GM04503 (cell line): ENCODE results near the gene RPRD2.

Experiments used
- DNase-seq: peaks from one replicate; pipeline ENCODE4 v3.0.0-alpha.2; 2012; ENCODE audit warnings: low read depth

Gene RPRD2

DNA sequence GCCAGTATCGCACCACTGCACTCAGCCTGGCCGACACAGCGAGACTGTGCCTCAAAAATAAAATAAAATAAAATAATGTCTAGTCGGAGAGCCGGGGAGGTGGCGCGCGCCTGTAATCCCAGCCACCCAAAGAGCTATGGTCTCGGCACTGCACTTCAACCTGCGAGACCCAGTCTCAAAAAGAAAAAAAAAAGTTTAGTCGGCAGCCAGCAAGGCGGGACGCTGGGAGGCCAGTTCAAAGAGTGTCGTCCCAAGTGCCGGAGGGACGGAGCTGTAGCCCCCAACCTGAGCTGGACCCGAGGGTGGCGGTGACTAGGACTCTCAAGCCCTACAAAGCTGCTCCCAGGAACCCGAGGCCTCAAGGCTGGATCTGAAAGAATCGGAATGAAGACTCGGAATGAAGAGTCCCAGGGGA is 151.0 kb downstream of the RPRD2 start:
- DNase-seq, result no peak

DNA sequence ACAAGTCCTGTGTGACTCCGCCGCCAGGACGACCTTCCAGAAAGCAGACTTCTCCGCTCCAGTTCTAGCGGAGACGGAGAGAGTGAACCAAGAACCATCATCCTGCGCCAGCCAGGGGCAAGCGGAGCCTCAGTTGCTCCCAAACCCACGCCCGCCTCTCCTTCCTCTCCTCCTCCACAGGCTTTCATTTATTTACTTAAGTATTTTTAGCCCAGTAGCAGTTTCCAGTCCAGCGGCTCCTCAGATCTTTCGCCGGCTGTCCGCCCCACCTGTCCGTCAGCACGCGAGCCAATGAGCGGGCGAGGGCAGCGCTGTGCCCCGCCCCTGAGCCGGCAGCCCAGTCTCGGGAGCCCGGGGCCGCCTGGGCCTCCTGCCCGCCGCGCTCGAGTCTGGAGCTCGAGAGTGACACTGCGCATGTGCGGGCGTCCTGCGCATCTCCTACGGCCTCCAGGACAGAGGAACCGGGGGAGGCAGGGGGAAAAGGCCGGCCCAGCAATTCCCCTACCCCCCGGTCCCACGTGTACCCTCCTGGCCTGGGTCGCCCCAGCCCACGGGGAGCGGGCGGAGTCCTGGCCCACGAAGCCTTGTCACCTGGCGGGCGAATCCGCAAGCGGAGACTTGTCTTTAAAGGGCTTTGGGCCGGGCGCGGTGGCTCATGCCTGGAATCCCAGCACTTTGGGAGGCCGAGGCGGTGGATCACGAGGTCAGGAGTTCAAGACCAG is 151.5 kb downstream of the RPRD2 start, which contains the start of gene FALEC:
TSS of gene FALEC (plus strand) at position 425 of the 722 bp plus-strand sequence.
- peak; percentile 74 for DNase-seq

DNA sequence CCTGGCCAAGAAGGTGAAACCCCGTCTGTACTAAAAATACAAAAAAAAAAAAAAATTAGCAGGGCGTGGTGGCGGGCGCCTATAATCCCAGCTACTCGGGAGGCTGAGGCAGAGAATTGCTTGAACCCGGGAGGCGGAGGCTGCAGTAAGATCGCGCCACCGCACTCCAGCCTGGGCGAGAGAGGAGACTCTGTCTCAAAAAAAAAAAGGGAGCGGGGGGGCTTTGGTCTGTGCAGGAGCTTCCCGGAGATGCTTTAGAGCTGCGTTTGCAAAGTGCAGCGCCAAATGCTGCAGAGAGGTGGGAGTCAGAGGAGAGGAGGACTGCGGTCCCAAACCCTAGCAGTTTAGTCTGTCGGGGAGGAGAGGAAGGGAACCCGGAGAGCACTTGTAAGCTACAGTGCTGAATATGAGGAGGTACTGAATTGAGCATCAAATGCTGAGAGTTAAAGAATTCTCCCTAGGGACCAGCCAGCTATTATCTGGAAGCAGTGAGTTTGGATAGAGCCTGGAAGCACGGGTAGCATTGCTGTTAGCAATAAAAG is 152.2 kb downstream of the RPRD2 start:
- DNase-seq, result no peak

DNA sequence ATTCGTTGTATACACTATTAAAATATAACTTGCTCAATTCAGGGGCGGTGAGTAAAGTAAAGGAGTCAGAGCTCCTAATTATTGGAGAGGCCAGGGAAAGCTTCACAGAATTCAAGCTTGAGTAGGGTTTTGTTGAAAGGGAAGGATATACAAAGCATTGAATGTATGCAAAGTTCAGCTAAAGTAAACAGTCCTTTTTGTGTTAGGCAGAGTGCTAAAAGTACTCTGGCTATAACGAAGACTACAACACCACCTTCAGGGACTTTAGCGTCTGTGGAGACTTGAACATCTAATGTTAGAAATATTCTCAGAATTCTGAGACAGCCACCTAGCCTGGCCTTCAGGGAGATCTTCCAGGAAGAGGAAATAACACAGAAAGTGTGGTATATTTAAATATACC is 152.7 kb downstream of the RPRD2 start:
- DNase-seq, result no peak

DNA sequence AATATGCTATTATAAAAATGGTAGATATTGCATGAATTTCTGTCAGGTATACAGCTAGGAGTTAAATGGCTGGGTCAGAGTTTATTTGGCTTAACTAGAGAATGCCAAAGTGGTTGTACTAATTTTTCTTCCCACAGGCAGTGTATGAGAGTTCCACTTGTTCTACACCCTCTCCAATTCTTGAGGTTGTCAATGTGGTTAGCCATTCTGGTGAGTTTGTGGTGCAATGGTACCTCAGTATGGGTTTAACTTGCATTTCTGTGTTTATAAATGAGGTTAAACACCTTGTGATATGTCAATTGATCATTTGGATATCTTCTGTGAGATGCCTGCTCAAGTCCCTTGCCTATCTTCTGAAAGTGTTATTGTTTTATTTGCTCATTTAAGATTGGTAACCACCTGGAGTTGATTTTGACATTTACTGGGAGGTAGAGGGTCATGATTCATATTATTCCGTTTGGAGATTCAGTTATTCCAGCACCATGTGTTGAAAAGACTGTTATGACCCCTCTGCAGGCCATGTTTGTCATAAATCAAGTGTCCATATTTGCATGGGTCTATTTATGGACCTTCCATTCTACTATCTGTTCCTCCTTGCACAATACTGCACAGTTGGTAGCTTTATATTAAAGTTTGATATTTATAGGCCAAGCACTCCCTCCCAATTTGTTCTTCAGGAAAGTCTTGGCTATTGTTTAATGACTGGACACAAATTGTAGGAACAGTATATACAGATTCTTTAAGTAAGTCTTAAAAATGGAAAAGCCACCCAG is 157.4 kb downstream of the RPRD2 start:
- no peak for DNase-seq

DNA sequence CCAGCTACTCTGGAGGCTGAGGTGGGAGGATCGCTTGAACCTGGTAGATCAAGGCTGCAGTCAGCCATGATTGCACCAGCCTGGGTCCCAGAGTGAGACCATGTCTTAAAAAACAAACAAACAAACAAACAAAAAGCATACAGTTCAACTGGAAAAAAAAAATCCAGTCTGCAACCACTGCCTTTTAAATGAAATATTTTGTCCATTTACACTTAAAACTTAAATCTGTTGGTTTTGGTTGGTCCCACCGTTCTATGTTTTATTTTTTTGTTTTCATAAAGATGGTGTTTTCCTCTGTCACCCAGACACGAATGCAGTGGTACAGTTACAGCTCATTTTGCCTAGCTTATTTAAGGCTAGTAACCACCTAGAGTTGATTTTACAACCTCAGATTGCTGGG is 161.4 kb downstream of the RPRD2 start:
- no peak for DNase-seq
